Measurements from ENCODE around the gene GALNT10. TPM values are rescaled to one million over a fixed set of nuclear protein-coding genes. Genes with fewer than 3 reads are reported as not detected.

The GALNT10 gene
- total RNA-seq, 2 donors from 2014 or later, result 32.2 to 44.1 TPM

- Mint-ChIP-seq H3K4me3 (no peak overlapping the region), H3K9me3 (no peaks in the 10 kb centered on the region), H3K27ac (no peak overlapping the region), H3K4me1 (ENCODE audit: low read depth in 2 of 2) (peaks cover 6 to 11% of the 10 kb centered on the region in 2 donors), H3K36me3 (peaks cover 5% of the 10 kb centered on the region), H3K27me3 (no peaks in the 10 kb centered on the region)
- no peak for ATAC-seq
- DNase-seq (ENCODE audit: low spot score), result no peak
Measured at GRCh38 chr5:154370813-154371212, 180.3 kb downstream of the GALNT10 start.

- DNase-seq (ENCODE audit: low spot score) (no peak), ATAC-seq (no peak)
- H3K27me3 Mint-ChIP-seq, result no peaks in the 10 kb centered on the region
- peaks cover 6% of the 10 kb centered on the region for H3K36me3 Mint-ChIP-seq
- H3K4me3 Mint-ChIP-seq, result no peak overlapping the region
- no peak overlapping the region for H3K27ac Mint-ChIP-seq
- H3K4me1 Mint-ChIP-seq (ENCODE audit: low read depth in 2 of 2), result peaks cover 4 to 9% of the 10 kb centered on the region in 2 donors
- H3K9me3 Mint-ChIP-seq, result no peaks in the 10 kb centered on the region
Measured at GRCh38 chr5:154371687-154372086, 181.2 kb downstream of the GALNT10 start.

- no peaks in the 10 kb centered on the region for H3K27me3 Mint-ChIP-seq
- peaks cover 12% of the 10 kb centered on the region for H3K36me3 Mint-ChIP-seq
- peaks cover 4 to 7% of the 10 kb centered on the region in 2 donors for H3K4me1 Mint-ChIP-seq (ENCODE audit: low read depth in 2 of 2)
- H3K4me3 Mint-ChIP-seq, result no peak overlapping the region
- no peaks in the 10 kb centered on the region for H3K9me3 Mint-ChIP-seq
- DNase-seq (ENCODE audit: low spot score) (no peak), ATAC-seq (no peak)
- no peak overlapping the region for H3K27ac Mint-ChIP-seq
Measured at GRCh38 chr5:154372661-154373060, 182.1 kb downstream of the GALNT10 start.

- Mint-ChIP-seq H3K27ac (no peak overlapping the region), H3K36me3 (peaks cover 15% of the 10 kb centered on the region)
- ATAC-seq, result no peak
Measured at GRCh38 chr5:154373326-154373725, 182.8 kb downstream of the GALNT10 start.

GRCh38 chr5:154373729-154374179 lies 183.2 kb downstream of the GALNT10 start:
- H3K27me3 Mint-ChIP-seq, result no peaks in the 10 kb centered on the region
- H3K36me3 Mint-ChIP-seq, result peaks cover 16% of the 10 kb centered on the region
- H3K4me3 Mint-ChIP-seq, result no peak overlapping the region
- H3K27ac Mint-ChIP-seq, result no peak overlapping the region
- ATAC-seq (no peak), DNase-seq (ENCODE audit: low spot score) (no peak)
- peaks cover 4 to 7% of the 10 kb centered on the region in 2 donors for H3K4me1 Mint-ChIP-seq (ENCODE audit: low read depth in 2 of 2)
- no peaks in the 10 kb centered on the region for H3K9me3 Mint-ChIP-seq

More at GRCh38 chr5:154373326-154373725, 182.8 kb downstream of the GALNT10 start:
- Mint-ChIP-seq H3K9me3 (no peaks in the 10 kb centered on the region), H3K4me3 (no peak overlapping the region), H3K27me3 (no peaks in the 10 kb centered on the region), H3K4me1 (ENCODE audit: low read depth in 2 of 2) (peaks cover 4 to 7% of the 10 kb centered on the region in 2 donors)
- DNase-seq (ENCODE audit: low spot score), result no peak

- no peak for ATAC-seq
- DNase-seq (ENCODE audit: low spot score), result no peak
- no peaks in the 10 kb centered on the region for H3K9me3 Mint-ChIP-seq
- H3K27me3 Mint-ChIP-seq, result no peaks in the 10 kb centered on the region
- H3K27ac Mint-ChIP-seq, result no peak overlapping the region
- no peak overlapping the region for H3K4me3 Mint-ChIP-seq
- H3K4me1 Mint-ChIP-seq (ENCODE audit: low read depth in 2 of 2), result peaks cover 4 to 7% of the 10 kb centered on the region in 2 donors
- H3K36me3 Mint-ChIP-seq, result peaks cover 16% of the 10 kb centered on the region
Measured at GRCh38 chr5:154374264-154374663, 183.7 kb downstream of the GALNT10 start.

DNA sequence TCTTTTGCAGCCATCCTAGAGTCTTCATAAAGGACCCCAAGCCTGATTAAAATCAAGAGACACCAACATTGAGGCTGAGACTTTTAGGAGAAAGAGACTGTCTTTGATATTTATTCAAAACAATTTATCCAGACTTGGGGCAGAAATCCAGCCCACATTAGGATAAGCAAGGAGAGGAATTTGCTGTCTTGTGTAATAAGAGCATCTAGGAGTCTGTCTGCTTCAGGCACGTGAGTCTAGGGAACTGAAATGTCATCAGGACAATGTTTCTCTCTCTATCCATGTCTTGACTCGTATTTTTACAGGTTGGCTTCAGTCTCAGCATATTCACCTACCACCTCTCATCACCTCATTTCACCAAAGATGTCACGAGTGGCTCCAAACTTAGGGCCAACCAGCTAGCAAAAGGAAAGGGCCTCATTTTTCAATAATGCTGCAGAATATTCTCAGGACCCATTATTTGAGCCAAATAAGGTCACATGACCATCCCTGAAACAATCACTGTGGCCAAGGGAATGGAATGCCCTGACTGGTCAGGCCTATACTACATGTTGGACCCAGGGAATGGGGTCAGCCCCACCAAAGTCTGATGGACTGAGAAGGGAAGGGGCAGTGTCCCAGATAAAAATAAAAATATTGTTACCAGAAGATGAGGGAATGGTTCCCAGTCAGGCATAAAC lies 184.9 kb downstream of the GALNT10 start:
- ATAC-seq (no peak), DNase-seq (ENCODE audit: low spot score) (no peak)
- Mint-ChIP-seq H3K27ac (no peak overlapping the region), H3K27me3 (no peaks in the 10 kb centered on the region), H3K36me3 (peaks cover 11% of the 10 kb centered on the region), H3K9me3 (no peaks in the 10 kb centered on the region), H3K4me1 (ENCODE audit: low read depth in 2 of 2) (no peaks in the 10 kb centered on the region), H3K4me3 (no peak overlapping the region)

- Mint-ChIP-seq H3K36me3 (peaks cover 13% of the 10 kb centered on the region), H3K9me3 (no peaks in the 10 kb centered on the region), H3K4me1 (ENCODE audit: low read depth in 2 of 2) (no peaks in the 10 kb centered on the region), H3K27ac (no peak overlapping the region), H3K4me3 (no peak overlapping the region), H3K27me3 (no peaks in the 10 kb centered on the region)
- ATAC-seq (no peak), DNase-seq (ENCODE audit: low spot score) (no peak)
Measured at GRCh38 chr5:154376481-154376880, 185.9 kb downstream of the GALNT10 start.

DNA sequence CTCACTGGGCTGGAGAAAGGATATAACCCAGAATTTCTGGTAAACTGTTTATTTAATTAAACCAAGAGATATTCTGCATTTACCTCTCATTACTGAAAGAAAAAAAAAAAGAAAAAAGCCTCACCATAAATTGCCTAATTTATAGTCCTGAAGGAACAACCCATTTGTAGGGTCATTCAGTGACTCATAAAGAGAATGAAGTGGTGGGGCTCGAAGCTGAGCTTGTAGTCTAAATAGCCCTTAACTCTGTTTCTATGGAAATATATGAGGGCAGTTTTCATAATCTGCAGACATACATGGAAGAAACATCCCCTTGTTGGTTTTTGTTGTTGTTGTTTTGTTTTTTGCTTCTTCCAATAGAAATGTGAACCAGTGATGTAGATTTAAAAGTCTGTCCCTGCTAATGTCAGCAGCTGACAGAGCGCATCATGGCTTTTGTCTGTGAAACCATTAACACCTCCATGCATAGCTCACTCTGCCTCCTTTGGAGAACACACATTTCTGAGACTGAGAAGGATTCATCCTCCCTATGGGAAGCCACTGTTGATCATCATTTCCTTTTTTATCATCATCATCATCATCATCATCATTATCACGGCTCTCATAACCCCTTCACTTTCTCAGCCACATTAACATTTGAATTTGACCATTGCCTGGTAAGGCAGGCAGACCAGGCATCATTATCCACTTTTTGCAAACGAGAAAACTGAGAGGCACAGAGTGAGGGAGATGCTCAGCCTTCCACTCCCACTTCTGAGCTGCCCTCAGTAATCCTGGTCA lies 187.4 kb downstream of the GALNT10 start:
- peaks cover 0 to under 1% of the 10 kb centered on the region in 2 donors for H3K4me1 Mint-ChIP-seq (ENCODE audit: low read depth in 2 of 2)
- H3K36me3 Mint-ChIP-seq, result peaks cover 18% of the 10 kb centered on the region
- H3K27ac Mint-ChIP-seq, result no peak overlapping the region
- no peaks in the 10 kb centered on the region for H3K27me3 Mint-ChIP-seq
- H3K9me3 Mint-ChIP-seq, result no peaks in the 10 kb centered on the region
- ATAC-seq (no peak), DNase-seq (ENCODE audit: low spot score) (no peak)
- H3K4me3 Mint-ChIP-seq, result no peak overlapping the region

GRCh38 chr5:154380263-154380662 lies 189.7 kb downstream of the GALNT10 start:
- DNase-seq (ENCODE audit: low spot score) (no peak), ATAC-seq (no peak)
- Mint-ChIP-seq H3K4me3 (no peak overlapping the region), H3K4me1 (ENCODE audit: low read depth in 2 of 2) (peaks cover 17% of the 10 kb centered on the region in 2 donors), H3K36me3 (peaks cover 24% of the 10 kb centered on the region), H3K27me3 (no peaks in the 10 kb centered on the region), H3K27ac (no peak overlapping the region), H3K9me3 (peaks cover 4% of the 10 kb centered on the region)

GRCh38 chr5:154384480-154385235 lies 194.1 kb downstream of the GALNT10 start:
- Mint-ChIP-seq H3K36me3 (peaks cover 13% of the 10 kb centered on the region), H3K27me3 (no peaks in the 10 kb centered on the region), H3K27ac (peak overlapping the region; percentile 79 to 87), H3K4me1 (ENCODE audit: low read depth in 2 of 2) (peaks cover 24 to 25% of the 10 kb centered on the region in 2 donors), H3K9me3 (peaks cover 4% of the 10 kb centered on the region), H3K4me3 (peak overlapping the region; percentile 64)
- DNase-seq (ENCODE audit: low spot score) (no peak), ATAC-seq (peak; percentile 79 to 87)

DNA sequence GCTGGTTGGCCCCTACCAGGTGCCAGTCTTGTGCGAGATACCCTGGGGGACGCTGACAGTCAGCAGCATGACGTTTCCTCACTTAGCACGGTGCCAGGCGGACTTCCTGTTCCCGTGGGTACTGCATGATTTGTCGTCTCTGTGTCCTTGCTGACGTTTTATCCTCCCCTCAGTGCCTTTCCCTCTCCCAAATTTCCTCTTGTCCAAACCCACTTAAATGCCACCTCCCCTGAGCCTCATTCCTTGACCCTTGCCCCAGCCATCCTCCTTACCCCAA lies 194.6 kb downstream of the GALNT10 start:
- peaks cover 4% of the 10 kb centered on the region for H3K9me3 Mint-ChIP-seq
- peaks cover 24 to 25% of the 10 kb centered on the region in 2 donors for H3K4me1 Mint-ChIP-seq (ENCODE audit: low read depth in 2 of 2)
- DNase-seq (ENCODE audit: low spot score) (no peak), ATAC-seq (peak; percentile 71 to 72)
- peaks cover 13% of the 10 kb centered on the region for H3K36me3 Mint-ChIP-seq
- H3K27ac Mint-ChIP-seq, result peak overlapping the region; percentile 79 to 87
- H3K27me3 Mint-ChIP-seq, result no peaks in the 10 kb centered on the region
- peak overlapping the region; percentile 64 for H3K4me3 Mint-ChIP-seq

DNA sequence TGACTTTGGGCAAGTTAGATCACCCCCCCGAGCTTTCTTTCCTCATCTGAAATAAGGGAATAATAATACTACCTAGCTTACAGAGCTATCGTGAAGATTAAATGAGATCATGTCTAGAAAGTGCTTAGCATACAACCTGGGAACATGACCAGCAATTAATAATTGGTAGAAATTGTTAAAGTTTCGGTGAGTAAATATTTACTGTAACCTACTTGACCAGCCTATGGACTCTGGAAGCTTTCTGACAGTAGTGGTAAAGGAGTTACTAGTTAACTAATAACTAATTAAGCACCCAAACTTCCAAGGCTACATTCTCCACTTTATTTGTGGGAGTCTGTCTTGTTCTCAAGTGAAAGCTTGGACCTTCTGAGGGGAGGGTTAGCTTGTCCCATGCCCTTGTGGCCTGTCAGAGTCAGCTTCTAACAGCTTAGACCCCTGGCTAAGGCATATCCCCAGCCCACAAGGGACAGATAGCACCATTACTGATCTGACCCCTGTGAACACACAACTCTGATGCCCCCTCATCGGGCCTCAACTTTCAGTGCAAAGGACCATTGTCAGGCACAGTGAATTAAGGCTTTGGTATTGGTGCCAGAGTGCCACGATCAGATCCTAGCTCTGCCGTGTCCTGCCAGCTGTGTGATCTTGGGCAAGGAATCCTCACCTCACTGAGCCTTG lies 196.6 kb downstream of the GALNT10 start:
- peaks cover 25% of the 10 kb centered on the region in 2 donors for H3K4me1 Mint-ChIP-seq (ENCODE audit: low read depth in 2 of 2)
- no peak overlapping the region for H3K4me3 Mint-ChIP-seq
- ATAC-seq (no peak), DNase-seq (ENCODE audit: low spot score) (no peak)
- H3K27me3 Mint-ChIP-seq, result no peaks in the 10 kb centered on the region
- peaks cover 4% of the 10 kb centered on the region for H3K9me3 Mint-ChIP-seq
- no peak overlapping the region for H3K27ac Mint-ChIP-seq
- peaks cover 11% of the 10 kb centered on the region for H3K36me3 Mint-ChIP-seq
